Measurements from ENCODE around the gene PERM1.

The PERM1 gene

GRCh38 chr1:950268-950667, 31.6 kb downstream of the PERM1 start:
- no peak for TF ChIP-seq RAD21 (IDR thresholded peaks at IDR 0.05; ENCODE audit: low read depth)
- TF ChIP-seq TCF12 (IDR thresholded peaks at IDR 0.05; ENCODE audit: low read depth) = no peak
- TF ChIP-seq REST (IDR thresholded peaks at IDR 0.05; ENCODE audit: low read depth) = no peak
- no peak for TF ChIP-seq TEAD4 (IDR thresholded peaks at IDR 0.05)
- no peak for TF ChIP-seq YY1 (IDR thresholded peaks at IDR 0.05; ENCODE audit: low read depth)
- no peak for TF ChIP-seq EP300 (IDR thresholded peaks at IDR 0.05; ENCODE audit: borderline replicate concordance)
- TF ChIP-seq FOXM1 (IDR thresholded peaks at IDR 0.05; ENCODE audit: borderline replicate concordance, low read depth) = no peak
- no peak for TF ChIP-seq TAF1 (IDR thresholded peaks at IDR 0.05; ENCODE audit: low read depth)
- TF ChIP-seq CEBPB (IDR thresholded peaks at IDR 0.05) = no peak
- TF ChIP-seq EGR1 (IDR thresholded peaks at IDR 0.05) = no peak
- TF ChIP-seq NFIC (IDR thresholded peaks at IDR 0.05) = no peak
- TF ChIP-seq MAX (IDR thresholded peaks at IDR 0.05) = no peak
- no peak for TF ChIP-seq USF1 (IDR thresholded peaks at IDR 0.05)
- TF ChIP-seq ZBTB7A (IDR thresholded peaks at IDR 0.05; ENCODE audit: low read depth) = no peak
- no peak for TF ChIP-seq CREB1 (IDR thresholded peaks at IDR 0.05; ENCODE audit: low read depth)

- TF ChIP-seq EGR1 (IDR thresholded peaks at IDR 0.05) (no peak), TEAD4 (IDR thresholded peaks at IDR 0.05) (no peak), TCF12 (IDR thresholded peaks at IDR 0.05; ENCODE audit: low read depth) (no peak)
These were observed 33.9 kb downstream of the PERM1 start for GRCh38 chr1:947958-948357.

- TF ChIP-seq EP300 (IDR thresholded peaks at IDR 0.05; ENCODE audit: borderline replicate concordance) = no peak
- no peak for TF ChIP-seq FOXM1 (IDR thresholded peaks at IDR 0.05; ENCODE audit: borderline replicate concordance, low read depth)
- TF ChIP-seq CREB1 (IDR thresholded peaks at IDR 0.05; ENCODE audit: low read depth) = no peak
- TF ChIP-seq USF1 (IDR thresholded peaks at IDR 0.05) = no peak
- TF ChIP-seq RAD21 (IDR thresholded peaks at IDR 0.05; ENCODE audit: low read depth) = no peak
- TF ChIP-seq TCF12 (IDR thresholded peaks at IDR 0.05; ENCODE audit: low read depth) = no peak
- TF ChIP-seq NFIC (IDR thresholded peaks at IDR 0.05) = no peak
- TF ChIP-seq EGR1 (IDR thresholded peaks at IDR 0.05) = no peak
- no peak for TF ChIP-seq MAX (IDR thresholded peaks at IDR 0.05)
- no peak for TF ChIP-seq ZBTB7A (IDR thresholded peaks at IDR 0.05; ENCODE audit: low read depth)
- TF ChIP-seq YY1 (IDR thresholded peaks at IDR 0.05; ENCODE audit: low read depth) = no peak
- TF ChIP-seq CEBPB (IDR thresholded peaks at IDR 0.05) = no peak
- TF ChIP-seq REST (IDR thresholded peaks at IDR 0.05; ENCODE audit: low read depth) = no peak
These were observed 36.0 kb downstream of the PERM1 start for GRCh38 chr1:945688-946556.

GRCh38 chr1:944341-945325, 37.3 kb downstream of the PERM1 start:
- no peak for TF ChIP-seq TEAD4 (IDR thresholded peaks at IDR 0.05)
- TF ChIP-seq RAD21 (IDR thresholded peaks at IDR 0.05; ENCODE audit: low read depth) = no peak
- no peak for TF ChIP-seq YY1 (IDR thresholded peaks at IDR 0.05; ENCODE audit: low read depth)
- TF ChIP-seq CREB1 (IDR thresholded peaks at IDR 0.05; ENCODE audit: low read depth) = no peak

GRCh38 chr1:943545-944340, 38.1 kb downstream of the PERM1 start:
- TF ChIP-seq EP300 (IDR thresholded peaks at IDR 0.05; ENCODE audit: borderline replicate concordance) (no peak), CREB1 (IDR thresholded peaks at IDR 0.05; ENCODE audit: low read depth) (no peak), REST (IDR thresholded peaks at IDR 0.05; ENCODE audit: low read depth) (no peak)
